ENCODE measurements around the gene HUNK.
A peak's percentile ranks its signal among the peaks of the same experiment; 100 is the strongest.

HUNK gene

GRCh38 chr21:31959881-31960280 lies 87.1 kb downstream of the HUNK start:
- DNase-seq (ENCODE audit: low spot score): no peak

GRCh38 chr21:31961027-31961426 lies 88.2 kb downstream of the HUNK start:
- no peak for DNase-seq (ENCODE audit: low spot score)

- no peak for DNase-seq (ENCODE audit: low spot score)
These were observed 88.9 kb downstream of the HUNK start for GRCh38 chr21:31961704-31962103.

DNA sequence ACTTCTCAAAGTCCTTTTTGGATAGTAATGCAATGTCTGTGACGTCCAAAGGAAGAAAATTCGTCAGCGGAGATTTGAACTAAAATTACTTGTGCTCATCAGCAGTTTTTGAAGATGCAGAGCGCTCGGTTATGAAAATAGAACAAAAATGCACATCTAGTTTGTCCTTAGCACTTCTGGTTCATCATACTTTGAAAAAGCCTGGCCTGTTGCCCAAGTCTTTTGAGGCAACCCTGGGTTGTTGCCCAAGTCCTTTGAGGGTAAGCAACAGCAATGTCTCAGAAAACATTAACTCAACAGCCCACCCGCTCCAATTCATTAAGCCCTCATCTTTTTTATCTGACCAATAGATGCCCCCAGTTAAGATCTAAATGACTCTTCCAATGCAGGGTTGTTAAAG lies 91.9 kb downstream of the HUNK start:
- no peak for DNase-seq (ENCODE audit: low spot score)

DNA sequence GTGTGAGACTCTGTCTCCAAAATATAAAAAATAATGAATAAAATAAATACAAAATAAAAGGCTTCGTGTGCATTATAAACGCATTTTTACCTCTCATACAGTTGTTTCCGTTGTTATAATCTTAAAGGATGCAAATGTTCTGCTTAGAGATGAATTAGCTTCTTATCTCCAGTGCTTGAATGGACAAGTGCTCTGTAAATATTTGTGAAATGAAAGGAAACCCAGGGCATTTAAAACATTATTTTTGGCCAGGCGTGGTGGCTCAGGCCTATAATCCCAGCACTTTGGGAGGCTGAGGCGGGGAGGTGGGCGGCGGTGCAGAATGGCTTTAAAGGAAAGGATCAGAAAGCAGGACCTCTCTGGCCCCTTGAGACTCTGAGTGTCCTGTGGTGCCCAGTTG lies 94.5 kb downstream of the HUNK start:
- no peak for DNase-seq (ENCODE audit: low spot score)

- no peak for DNase-seq (ENCODE audit: low spot score)
These were observed 99.8 kb downstream of the HUNK start for GRCh38 chr21:31972622-31973021.

DNA sequence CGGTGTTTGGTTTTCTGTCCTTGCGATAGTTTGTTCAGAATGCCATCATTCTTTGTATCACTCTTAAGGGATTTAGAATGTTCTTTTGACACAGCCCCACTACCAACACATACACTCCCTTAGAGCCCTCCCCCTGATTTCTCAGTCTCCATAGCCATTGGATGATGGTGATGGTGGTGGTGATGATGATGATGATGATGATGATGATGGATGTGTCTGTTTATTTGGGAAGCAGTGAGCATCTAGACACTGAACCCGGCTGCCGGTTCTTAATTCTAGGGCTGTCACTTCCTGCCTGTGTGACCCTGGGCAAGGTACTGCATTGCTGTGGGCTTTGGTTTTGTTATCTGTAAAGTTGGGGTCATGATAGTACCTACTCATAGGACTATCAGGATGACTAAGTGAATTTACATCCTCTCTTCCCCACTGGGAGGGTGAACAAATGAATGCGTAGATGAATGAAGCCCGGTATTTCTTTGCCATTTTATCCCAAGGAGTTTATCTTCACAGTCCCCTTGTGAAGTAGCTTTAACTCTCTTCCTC lies 100.7 kb downstream of the HUNK start:
- DNase-seq (ENCODE audit: low spot score): no peak

DNA sequence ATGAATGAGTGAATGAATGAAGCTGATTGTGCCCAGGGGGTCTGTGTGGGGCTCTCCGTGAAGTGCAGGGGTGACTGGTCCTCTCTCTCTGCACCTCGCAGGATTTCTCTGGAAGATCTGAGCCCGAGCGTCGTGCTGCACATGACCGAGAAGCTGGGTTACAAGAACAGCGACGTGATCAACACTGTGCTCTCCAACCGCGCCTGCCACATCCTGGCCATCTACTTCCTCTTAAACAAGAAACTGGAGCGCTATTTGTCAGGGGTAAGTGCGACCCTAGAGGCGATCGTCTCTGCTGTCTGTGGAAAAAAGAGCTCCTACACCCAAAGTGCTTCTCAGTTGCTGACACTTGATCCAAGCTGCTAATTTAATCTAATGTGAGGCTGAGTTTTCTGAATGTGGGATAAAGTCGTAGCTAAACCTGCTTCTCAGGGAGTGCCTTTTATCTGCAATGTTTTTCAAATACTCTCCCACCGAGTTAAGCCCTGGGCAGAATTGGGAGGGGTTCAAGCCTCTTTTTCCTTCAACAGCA lies 101.7 kb downstream of the HUNK start:
- no peak for DNase-seq (ENCODE audit: low spot score)

- no peak for DNase-seq (ENCODE audit: low spot score)
These were observed 102.7 kb downstream of the HUNK start for GRCh38 chr21:31975491-31975890.

- no peak for DNase-seq (ENCODE audit: low spot score)
These were observed 105.0 kb downstream of the HUNK start for GRCh38 chr21:31977816-31978215.

DNA sequence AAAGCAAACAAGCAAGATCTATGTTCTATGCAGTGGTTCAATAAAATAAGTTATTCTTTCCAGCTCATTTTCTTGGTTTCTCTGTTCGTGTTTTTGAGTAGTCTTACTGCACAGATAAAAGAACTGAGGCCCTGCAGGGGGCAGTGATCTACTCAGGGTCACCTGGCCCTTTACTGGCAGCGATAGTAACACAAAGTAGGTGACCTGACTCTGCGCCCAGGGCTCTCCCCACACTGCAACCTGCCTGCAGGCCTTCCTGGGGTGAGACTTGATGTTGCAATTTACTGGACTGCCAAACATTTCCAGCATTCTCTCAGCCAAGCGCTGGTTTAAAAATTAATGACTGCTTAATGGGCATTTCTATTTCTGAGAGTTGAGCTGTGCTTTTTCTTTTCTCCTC lies 110.3 kb downstream of the HUNK start:
- DNase-seq (ENCODE audit: low spot score): no peak

DNA sequence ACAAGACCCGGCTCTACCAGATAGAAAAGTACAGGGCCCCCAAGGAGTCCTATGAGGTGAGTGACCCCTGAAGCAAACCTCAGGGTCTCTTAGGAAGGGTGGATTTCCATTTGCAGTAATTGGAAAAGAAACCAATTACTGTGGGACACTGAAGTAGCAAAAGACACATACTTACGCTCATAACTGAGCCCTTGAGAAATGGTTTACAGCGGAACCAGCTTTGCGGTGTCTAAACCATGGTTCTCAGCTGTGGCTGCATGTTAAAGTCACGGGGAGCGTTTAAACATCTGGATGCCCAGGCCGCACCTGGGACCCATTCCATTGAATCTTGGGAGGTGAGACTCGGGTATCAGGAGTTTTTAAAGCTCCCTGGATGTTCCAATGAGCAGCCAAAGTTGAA lies 110.7 kb downstream of the HUNK start:
- DNase-seq (ENCODE audit: low spot score): no peak

DNA sequence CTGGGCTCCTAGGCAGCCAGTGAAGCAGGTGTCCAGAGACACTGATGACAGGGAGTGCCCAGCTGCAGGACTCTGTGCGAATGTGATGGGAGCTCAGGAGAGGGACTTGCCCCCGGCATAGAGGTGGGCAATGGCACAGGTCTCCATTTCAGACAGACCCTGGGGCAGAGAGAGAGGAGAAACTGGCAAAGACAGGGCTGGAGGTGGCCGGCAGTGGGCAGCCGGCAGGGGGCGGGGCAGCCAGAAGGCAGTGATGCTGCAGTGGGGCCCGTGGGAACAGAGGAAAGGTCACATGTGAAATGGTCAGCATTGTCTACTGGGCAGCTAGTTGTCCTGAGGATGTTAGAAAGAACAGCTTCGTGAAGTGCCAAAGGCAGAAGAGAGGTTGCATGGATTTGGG lies 112.6 kb downstream of the HUNK start:
- no peak for DNase-seq (ENCODE audit: low spot score)

DNA sequence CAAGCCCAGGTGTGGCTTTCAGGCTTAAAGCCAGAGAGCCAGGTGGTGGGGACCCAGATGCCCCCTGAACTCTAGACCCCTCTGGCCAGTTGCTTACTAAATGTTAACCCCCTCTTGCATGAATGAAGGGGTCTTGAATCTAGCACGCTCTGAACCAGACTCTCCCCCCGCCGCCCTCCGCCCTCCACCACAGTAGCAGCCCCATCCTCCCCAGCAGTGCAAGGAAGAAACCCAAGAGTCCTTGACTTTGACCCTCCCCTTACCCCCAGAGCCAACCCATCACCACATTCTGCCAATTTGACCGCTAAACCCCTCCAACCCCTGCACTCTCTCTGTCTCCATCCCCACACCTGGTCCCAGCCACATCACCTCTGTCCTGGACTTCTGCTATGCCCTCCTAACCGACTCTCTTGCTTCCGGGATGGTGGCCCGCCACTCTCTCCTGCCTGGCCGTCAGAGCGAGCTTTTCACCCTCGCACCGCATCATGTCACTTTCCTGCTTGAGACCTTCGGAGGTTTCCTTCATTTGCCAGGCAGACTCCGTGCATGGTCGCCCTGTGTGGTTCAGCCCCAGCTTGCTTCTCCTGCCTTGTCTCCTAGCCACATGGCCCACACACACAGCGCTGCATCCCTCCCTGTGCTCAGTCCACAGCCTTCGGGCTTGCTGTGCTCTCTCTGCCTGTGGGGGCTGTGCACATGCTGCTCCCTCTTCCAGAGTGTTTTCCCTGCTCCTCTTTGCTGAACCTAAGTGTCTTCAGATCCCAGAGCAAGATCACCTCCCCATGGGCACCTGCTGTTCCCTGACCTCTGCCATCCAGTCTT lies 113.4 kb downstream of the HUNK start:
- DNase-seq (ENCODE audit: low spot score): no peak

DNA sequence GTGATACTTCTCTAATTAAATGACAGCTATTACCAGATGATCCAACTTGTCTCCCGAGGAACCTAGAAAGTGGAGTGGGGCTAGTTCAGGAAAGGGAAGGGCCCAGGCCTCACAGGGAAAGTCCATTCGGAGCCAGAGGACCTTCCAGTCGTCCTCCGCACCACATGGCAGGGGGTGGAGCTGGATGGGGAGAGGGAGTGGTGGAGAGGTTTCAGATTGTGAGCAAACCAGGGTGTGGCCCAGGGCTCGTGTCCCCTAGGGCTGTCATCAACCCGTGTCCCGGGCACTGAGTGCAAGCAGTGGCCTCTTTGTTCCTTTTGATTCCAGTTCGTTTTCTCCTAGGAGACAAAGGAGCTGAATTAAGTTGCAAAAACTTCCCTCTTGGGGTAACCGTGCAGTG lies 114.9 kb downstream of the HUNK start:
- no peak for DNase-seq (ENCODE audit: low spot score)

DNA sequence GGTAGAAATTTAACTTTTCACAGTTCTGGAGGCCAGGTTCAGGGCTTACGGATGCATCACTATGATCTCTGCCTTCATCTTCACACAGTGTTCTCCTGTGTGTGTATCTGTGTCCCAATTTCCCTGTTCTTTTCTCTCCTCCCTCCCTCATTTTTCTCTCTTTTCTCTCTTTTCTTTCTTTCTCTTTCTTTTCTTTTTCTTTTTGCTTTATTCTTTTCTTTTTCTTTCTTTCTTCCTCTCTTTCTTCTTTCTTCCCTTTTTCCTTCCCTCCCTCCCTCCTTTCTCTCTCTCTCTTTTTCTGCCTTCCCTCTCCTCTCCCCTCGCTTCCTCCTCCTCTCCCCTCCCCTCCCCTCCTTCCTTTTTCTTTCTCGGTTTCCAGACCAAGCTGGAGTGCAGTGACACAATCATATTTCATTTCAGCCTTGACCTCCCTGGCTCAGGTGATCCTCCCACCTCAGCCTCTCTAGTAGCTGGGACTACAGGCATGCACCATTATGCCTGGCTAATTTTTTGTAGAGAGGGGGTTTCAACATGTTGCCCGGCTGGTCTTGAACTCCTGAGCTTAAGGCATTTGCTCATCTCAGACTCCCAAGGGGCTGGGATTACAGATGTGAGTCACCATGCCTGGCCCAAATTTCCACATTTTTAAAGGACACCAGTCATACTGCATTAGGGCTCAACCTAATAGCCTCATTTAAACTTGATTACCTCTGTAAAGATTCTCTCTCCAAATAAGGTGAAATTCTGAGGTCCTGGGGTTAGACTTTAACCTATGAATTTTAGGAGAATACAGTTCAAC lies 115.9 kb downstream of the HUNK start:
- peak; percentile 8 for DNase-seq (ENCODE audit: low spot score)

DNA sequence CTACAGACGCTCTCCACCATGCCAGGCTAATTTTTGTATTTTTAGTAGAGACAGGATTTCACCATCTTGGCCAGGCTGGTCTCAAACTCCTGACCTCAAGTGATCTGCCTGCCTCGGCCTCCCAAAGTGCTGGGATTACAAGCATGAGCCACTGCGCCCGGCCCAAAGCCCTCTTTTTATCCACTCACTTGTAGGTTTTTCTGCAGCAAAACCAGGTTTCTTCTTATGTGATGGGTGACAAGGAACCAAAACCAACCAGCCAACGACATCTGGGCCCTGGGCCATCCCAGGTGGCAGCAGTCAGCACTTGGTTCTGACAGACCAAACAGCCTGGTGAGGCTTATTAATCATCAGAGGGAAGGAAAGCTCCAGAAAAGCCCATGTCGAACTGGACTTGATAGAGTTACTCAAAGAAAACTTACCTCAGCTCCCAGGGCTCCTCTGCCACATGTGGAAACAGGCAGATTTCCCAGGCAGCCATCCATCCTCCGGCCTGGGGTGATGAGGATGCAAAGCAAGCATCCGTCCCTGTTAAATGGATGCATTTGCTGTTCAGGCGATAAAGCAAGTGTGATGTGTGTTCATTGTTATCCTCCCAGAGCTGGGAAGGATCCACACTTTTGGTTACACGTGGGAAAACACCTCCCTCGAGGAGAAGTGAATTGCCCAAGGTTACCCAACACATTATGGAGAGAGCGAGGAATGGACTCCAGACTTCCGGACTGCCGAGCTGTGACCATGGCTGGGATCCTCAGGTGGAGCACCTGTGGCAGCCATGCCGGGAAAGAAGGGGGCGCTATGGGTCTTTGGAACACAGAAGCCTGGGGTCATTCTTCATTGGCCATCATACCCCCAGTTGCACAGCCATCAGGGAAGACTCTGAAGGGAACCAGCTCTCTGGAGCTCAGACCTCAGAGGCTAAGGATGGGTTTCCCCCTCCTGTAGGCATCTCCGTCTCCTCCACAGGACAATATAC lies 118.8 kb downstream of the HUNK start:
- DNase-seq (ENCODE audit: low spot score): no peak

- DNase-seq (ENCODE audit: low spot score): no peak
These were observed 119.6 kb downstream of the HUNK start for GRCh38 chr21:31992391-31992790.

GRCh38 chr21:31993826-31994825 lies 121.3 kb downstream of the HUNK start:
- no peak for DNase-seq (ENCODE audit: low spot score)

DNA sequence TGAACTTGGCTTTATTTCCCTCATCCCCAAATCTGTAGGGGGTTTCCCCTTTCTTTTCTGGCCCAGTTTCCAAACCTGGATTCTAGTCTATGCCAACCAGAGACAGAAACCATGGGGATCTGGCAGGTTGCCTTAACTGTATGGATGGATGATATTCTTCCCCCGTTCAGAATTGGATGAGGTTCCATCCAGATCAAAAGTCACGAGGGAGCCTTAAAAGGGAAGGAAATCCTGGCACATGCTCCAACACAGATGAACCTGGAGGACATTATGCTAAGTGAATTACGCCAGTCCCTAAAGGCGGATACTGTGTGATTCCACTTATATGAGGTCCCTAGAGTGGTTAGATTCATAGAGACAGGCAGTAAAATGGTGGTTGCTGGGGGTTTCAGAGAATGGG lies 124.4 kb downstream of the HUNK start:
- DNase-seq (ENCODE audit: low spot score): no peak

All from RKO (cell line).